Hindlimb muscle (tissue), 1 donor: Measurements from ENCODE around the gene PPBP. TPM values are rescaled to one million over a fixed set of nuclear protein-coding genes. Genes with fewer than 3 reads are reported as not detected.

Experiments
- DNase-seq: peaks from one replicate; pipeline ENCODE4 v3.0.0-alpha.2; 2013
- polyA plus RNA-seq: library from polyadenylated mRNA; unstranded; fragments of 120-200 nt; gene quantifications from one replicate; pipeline ENCODE4 v1.2.1, GENCODE V29; 2013; ENCODE audit not compliant: insufficient read length

PPBP gene
- polyA plus RNA-seq, 1 donor = 3.5 TPM

DNA sequence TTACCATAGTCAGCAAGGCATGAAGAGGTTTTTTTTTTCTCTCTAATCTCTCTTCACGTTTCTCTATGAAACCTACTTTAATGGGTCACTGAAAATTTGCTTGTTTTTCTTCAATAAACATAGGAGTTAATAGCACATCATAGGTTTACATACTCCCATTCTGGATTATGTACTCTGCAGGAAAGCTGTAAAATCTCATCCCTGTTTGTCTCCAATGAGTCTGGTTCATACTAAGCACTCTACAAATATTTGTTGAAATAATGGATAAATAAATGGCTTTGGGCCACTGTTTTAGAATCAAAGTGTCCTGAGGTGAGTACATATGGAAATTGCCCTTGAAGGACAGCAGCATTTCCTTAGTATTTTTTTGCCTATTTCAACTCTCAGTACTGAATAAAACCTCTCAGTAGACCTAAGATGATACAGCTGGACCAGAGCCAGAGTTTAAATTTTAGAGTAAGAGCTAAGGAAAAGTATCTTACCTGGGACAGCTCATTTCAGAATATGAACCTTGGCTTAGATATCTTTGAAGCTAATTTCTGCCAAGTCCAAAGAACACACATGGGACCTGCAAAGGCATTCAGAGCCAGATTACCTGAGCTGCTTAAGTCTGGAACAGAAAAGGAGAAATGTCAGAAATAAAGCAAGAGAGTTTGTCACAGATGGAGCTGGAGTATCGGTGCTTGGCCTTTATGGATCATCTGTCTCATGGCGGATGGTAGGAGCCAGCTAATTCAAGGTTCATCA lies 40.6 kb downstream of the PPBP start:
- DNase-seq = no peak

DNA sequence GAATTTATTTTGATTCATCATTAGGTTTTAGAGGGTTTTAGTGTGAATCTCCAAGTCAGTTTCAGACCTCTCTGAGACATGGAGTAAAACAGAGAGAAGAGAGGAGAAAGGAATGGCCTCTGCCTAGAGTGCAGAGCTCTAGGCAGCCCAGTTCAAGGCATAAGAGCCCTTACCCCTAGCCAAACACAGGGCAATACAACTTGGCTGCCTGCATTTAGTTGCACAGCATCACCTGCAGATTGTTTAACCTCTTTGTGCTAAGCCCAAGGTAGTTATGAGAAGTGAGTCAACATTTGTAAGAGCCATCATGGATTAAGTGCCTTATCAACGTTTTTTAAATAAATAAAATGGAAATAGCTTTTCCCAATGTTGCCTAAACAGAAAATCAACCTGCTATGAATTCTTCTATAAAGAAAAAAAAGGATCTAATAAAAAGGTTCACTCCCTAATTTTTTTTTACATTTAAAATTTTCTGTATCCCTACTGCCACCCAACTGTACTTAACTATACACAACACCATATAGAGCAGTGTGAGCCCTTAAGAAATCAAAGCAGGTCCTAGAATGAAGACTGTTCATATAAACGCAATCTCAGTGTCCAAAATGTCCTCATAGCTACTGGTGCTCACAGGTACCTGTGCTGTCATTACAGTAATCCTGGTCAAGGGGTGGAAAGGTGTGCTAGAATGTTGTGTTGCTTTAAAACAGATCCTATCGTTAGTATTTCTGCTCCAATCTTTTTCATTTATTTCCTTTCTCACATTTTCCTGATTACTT lies 42.1 kb downstream of the PPBP start:
- no peak for DNase-seq

DNA sequence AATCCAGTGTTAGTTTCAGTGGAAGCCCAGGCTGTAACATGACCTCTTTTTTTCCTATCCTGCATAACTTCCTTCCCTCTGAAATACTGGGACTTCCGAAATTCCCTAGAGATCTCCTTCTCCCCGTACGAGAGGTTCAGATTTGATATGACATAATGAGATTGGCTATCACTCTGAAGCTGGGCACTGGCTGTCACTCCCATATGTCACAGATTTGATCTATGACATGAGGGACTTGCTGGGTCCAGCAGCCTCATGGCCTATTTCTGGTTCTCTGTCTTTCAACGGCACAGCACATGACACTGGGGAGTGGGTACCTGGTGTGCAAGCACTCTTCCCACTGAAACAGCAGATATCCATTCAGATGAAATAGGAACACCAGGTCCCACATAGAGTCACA lies 42.9 kb downstream of the PPBP start:
- no peak for DNase-seq

DNA sequence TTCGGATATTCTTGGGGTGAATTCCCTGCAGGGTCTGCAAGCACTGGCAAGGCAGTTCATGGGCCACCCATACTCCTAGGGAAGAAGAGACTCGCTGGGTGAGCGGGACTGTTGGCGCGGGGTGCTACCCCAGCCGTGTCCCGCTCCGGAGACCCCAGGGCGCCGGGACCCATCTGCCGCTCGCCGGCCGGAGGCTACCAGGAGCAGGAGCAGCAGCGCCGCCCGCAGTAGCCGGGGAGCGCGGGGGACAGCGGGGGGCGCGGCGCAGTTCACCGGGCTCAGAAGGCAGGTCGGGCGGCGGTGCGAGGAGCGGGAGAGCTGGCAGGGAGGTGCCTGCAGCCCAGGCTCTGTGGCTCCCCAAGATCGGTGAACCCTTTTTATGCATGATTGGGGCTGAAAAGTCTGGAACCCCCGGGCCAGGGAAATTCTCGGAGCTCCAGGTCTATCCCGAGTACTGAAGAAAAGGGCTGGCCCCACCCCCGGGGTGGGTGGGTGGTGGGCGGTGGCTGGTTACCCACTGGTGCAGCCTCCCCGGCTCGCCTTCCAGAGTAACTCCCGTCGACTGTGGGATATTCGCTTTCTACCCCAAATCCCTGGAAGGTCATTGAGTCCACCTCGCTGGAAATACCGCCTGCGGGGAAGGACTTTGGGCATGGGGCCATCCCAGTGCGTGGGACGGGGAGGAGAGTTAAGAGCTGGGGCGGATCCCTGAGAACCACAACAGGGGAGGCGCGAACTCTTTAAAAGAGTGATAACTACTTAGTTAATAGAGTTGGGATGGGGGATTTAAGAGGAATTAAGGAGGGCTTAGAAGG lies 43.7 kb downstream of the PPBP start:
- DNase-seq = no peak

DNA sequence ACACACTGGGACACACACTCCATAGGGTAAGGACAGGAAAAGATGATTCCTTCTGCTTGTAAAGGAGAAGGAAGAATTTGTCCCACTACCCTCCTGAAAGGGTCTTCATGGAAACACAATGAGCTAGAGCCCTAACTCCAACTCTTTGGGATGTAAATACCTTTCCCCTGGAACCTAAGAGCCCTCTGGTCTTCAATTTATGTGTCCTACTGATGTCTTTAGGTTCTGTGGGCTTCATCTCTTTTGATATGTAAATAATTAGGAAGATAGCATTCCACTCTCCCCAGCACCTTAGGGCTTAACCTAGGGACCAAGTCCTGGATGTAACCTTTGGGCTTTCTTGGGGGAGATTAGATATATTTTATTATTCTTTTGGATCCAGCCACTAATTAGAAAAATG lies 44.4 kb downstream of the PPBP start:
- no peak for DNase-seq

DNA sequence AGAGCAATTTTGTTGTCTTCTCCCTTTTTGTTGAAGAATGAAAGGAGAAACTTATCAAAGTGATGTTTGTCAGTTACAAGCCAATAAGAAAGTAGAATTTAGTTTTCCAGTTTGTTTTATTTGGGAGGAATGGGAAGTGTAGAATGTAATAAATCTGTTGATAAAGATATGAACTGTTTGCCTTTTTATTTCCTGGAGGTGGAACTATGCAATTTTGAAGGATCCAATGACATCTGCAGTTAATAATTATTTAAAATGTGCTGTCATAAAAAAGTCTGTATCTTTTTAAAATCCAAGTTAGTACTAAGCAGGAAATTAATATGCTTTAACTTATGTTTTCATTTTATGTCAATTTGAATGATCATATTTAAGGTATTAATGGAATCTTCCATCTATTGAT lies 51.0 kb downstream of the PPBP start:
- no peak for DNase-seq

Other genes starting within 250 kb of the PPBP start
- gene CXCL8, start 247.6 kb downstream of the PPBP start, polyA plus RNA-seq = 2.3 TPM
- gene CXCL6, start 151.5 kb downstream of the PPBP start, polyA plus RNA-seq = not detected
- gene PF4V1, start 134.9 kb downstream of the PPBP start, polyA plus RNA-seq = not detected
- gene CXCL1, start 118.8 kb downstream of the PPBP start, polyA plus RNA-seq = not detected
- 1.2 TPM for gene PF4, start 6.2 kb downstream of the PPBP start, polyA plus RNA-seq
- gene CXCL5, start 10.5 kb upstream of the PPBP start, polyA plus RNA-seq = 0.15 TPM
- gene CXCL3, start 50.5 kb upstream of the PPBP start, polyA plus RNA-seq = not detected
- 0.37 TPM for gene CXCL2, start 111.0 kb upstream of the PPBP start, polyA plus RNA-seq
- 13.6 TPM for gene MTHFD2L, start 169.9 kb upstream of the PPBP start, polyA plus RNA-seq